ENCODE measurements around the gene KIRREL3.

- no peak for TF ChIP-seq POLR2AphosphoS5 (IDR thresholded peaks at IDR 0.05; ENCODE audit: low read depth, low read length)
- no peak for TF ChIP-seq RXRA (IDR thresholded peaks at IDR 0.05; ENCODE audit: insufficient read depth, low read depth, low read length)
- TF ChIP-seq MAX (IDR thresholded peaks at IDR 0.05) = no peak
- no peak for TF ChIP-seq ATF2 (IDR thresholded peaks at IDR 0.05; ENCODE audit: low read length)
- no peak for TF ChIP-seq JUN (IDR thresholded peaks at IDR 0.05; ENCODE audit: low read depth, low read length)
Measured at GRCh38 chr11:126456089-126456488, 544.5 kb downstream of the KIRREL3 start.

All from H1 (cell line).